Muscle layer of duodenum (tissue), 2 donors: ENCODE results near the gene RMND5A.

ENCODE experiments used
- H3K27ac ChIP-seq: one replicate; pipeline ENCODE4 v1.7.0; 2013; ENCODE audit warnings: mild to moderate bottlenecking, low read length
- H3K27me3 ChIP-seq: one replicate; pipeline ENCODE4 v1.7.0; 2013; ENCODE audit warnings: low read depth, mild to moderate bottlenecking, control low read depth, low read length
- H3K36me3 ChIP-seq, 2 donors: one replicate each; pipeline ENCODE4 v1.7.0; 2013; ENCODE audit warnings: low read length in 2 of 2, control low read depth in 1 of 2, mild to moderate bottlenecking in 1 of 2; ENCODE audit not compliant: insufficient read depth in 2 of 2, control insufficient read depth in 1 of 2
- H3K4me1 ChIP-seq, 2 donors: one replicate each; pipeline ENCODE4 v1.7.0; 2013; ENCODE audit warnings: low read length in 2 of 2, mild to moderate bottlenecking in 2 of 2, control low read depth in 1 of 2, moderate library complexity in 1 of 2; ENCODE audit not compliant: insufficient read depth in 2 of 2, control insufficient read depth in 1 of 2
- H3K4me3 ChIP-seq, 2 donors: one replicate each; pipeline ENCODE4 v1.7.0; 2013; ENCODE audit warnings: low read length in 2 of 2, low read depth in 1 of 2, mild to moderate bottlenecking in 1 of 2
- H3K9me3 ChIP-seq, 2 donors: one replicate each; pipeline ENCODE4 v1.7.0; 2013; ENCODE audit warnings: low read length in 2 of 2, control low read depth in 1 of 2, mild to moderate bottlenecking in 1 of 2; ENCODE audit not compliant: control insufficient read depth in 1 of 2
- donor health status: healthy.

RMND5A gene

GRCh38 chr2:86769838-86770237, 49.7 kb downstream of the RMND5A start:
- Histone ChIP-seq H3K36me3 (peaks cover 51 to 59% of the 10 kb centered on the region in 2 donors), H3K4me3 (no peak overlapping the region), H3K27me3 (no peaks in the 10 kb centered on the region), H3K9me3 (no peaks in the 10 kb centered on the region), H3K4me1 (peaks cover 0 to 8% of the 10 kb centered on the region in 2 donors), H3K27ac (no peak overlapping the region)

- peaks cover 0 to 8% of the 10 kb centered on the region in 2 donors for H3K4me1 ChIP-seq
- peaks cover 54 to 66% of the 10 kb centered on the region in 2 donors for H3K36me3 ChIP-seq
- no peaks in the 10 kb centered on the region for H3K9me3 ChIP-seq
- H3K27ac ChIP-seq, result no peak overlapping the region
- no peaks in the 10 kb centered on the region for H3K27me3 ChIP-seq
- H3K4me3 ChIP-seq, result no peak overlapping the region
Measured at GRCh38 chr2:86770816-86771301, 50.8 kb downstream of the RMND5A start.

GRCh38 chr2:86772611-86773010, 52.5 kb downstream of the RMND5A start:
- Histone ChIP-seq H3K36me3 (peaks cover 52 to 61% of the 10 kb centered on the region in 2 donors), H3K9me3 (no peaks in the 10 kb centered on the region), H3K27ac (no peak overlapping the region), H3K4me3 (no peak overlapping the region), H3K27me3 (no peaks in the 10 kb centered on the region), H3K4me1 (peaks cover 0 to 8% of the 10 kb centered on the region in 2 donors)

- H3K27ac ChIP-seq, result no peak overlapping the region
- H3K4me1 ChIP-seq, result no peaks in the 10 kb centered on the region
- no peaks in the 10 kb centered on the region for H3K27me3 ChIP-seq
- H3K4me3 ChIP-seq, result no peak overlapping the region
- no peaks in the 10 kb centered on the region for H3K9me3 ChIP-seq
- H3K36me3 ChIP-seq, result peaks cover 49 to 56% of the 10 kb centered on the region in 2 donors
Measured at GRCh38 chr2:86774862-86775261, 54.8 kb downstream of the RMND5A start.

- Histone ChIP-seq H3K4me3 (no peak overlapping the region), H3K4me1 (no peaks in the 10 kb centered on the region), H3K9me3 (no peaks in the 10 kb centered on the region), H3K36me3 (peaks cover 45 to 52% of the 10 kb centered on the region in 2 donors), H3K27me3 (no peaks in the 10 kb centered on the region), H3K27ac (no peak overlapping the region)
Measured at GRCh38 chr2:86775338-86775737, 55.2 kb downstream of the RMND5A start.

GRCh38 chr2:86776532-86776931, 56.4 kb downstream of the RMND5A start:
- H3K36me3 ChIP-seq, result peaks cover 34 to 40% of the 10 kb centered on the region in 2 donors
- H3K4me3 ChIP-seq, result no peak overlapping the region
- no peaks in the 10 kb centered on the region for H3K9me3 ChIP-seq
- H3K27me3 ChIP-seq, result no peaks in the 10 kb centered on the region
- H3K4me1 ChIP-seq, result no peaks in the 10 kb centered on the region
- H3K27ac ChIP-seq, result no peak overlapping the region

- H3K4me3 ChIP-seq, result no peak overlapping the region
- no peaks in the 10 kb centered on the region for H3K9me3 ChIP-seq
- H3K27ac ChIP-seq, result no peak overlapping the region
- H3K36me3 ChIP-seq, result peaks cover 17 to 19% of the 10 kb centered on the region in 2 donors
- H3K4me1 ChIP-seq, result no peaks in the 10 kb centered on the region
- no peaks in the 10 kb centered on the region for H3K27me3 ChIP-seq
Measured at GRCh38 chr2:86778957-86779356, 58.9 kb downstream of the RMND5A start.

- Histone ChIP-seq H3K4me3 (no peak overlapping the region), H3K36me3 (peaks cover 7 to 10% of the 10 kb centered on the region in 2 donors), H3K27ac (no peak overlapping the region), H3K27me3 (no peaks in the 10 kb centered on the region), H3K9me3 (no peaks in the 10 kb centered on the region), H3K4me1 (no peaks in the 10 kb centered on the region)
Measured at GRCh38 chr2:86779971-86780370, 59.9 kb downstream of the RMND5A start.

GRCh38 chr2:86781363-86781762, 61.3 kb downstream of the RMND5A start:
- Histone ChIP-seq H3K4me1 (no peaks in the 10 kb centered on the region), H3K4me3 (no peak overlapping the region), H3K27me3 (no peaks in the 10 kb centered on the region), H3K9me3 (no peaks in the 10 kb centered on the region), H3K36me3 (peaks cover 0 to 5% of the 10 kb centered on the region in 2 donors), H3K27ac (no peak overlapping the region)

- no peaks in the 10 kb centered on the region for H3K27me3 ChIP-seq
- H3K4me1 ChIP-seq, result no peaks in the 10 kb centered on the region
- no peaks in the 10 kb centered on the region for H3K36me3 ChIP-seq
- no peaks in the 10 kb centered on the region for H3K9me3 ChIP-seq
- no peak overlapping the region for H3K4me3 ChIP-seq
- no peak overlapping the region for H3K27ac ChIP-seq
Measured at GRCh38 chr2:86782748-86783147, 62.7 kb downstream of the RMND5A start.

- no peaks in the 10 kb centered on the region for H3K9me3 ChIP-seq
- H3K4me1 ChIP-seq, result peaks cover 0 to 3% of the 10 kb centered on the region in 2 donors
- H3K4me3 ChIP-seq, result no peak overlapping the region
- H3K27me3 ChIP-seq, result peaks cover 4% of the 10 kb centered on the region
- no peaks in the 10 kb centered on the region for H3K36me3 ChIP-seq
- H3K27ac ChIP-seq, result no peak overlapping the region
Measured at GRCh38 chr2:86783615-86784339, 63.7 kb downstream of the RMND5A start.

- H3K4me3 ChIP-seq, result no peak overlapping the region
- no peaks in the 10 kb centered on the region for H3K36me3 ChIP-seq
- peaks cover 0 to 19% of the 10 kb centered on the region in 2 donors for H3K4me1 ChIP-seq
- no peak overlapping the region for H3K27ac ChIP-seq
- H3K27me3 ChIP-seq, result peaks cover 20% of the 10 kb centered on the region
- no peaks in the 10 kb centered on the region for H3K9me3 ChIP-seq
Measured at GRCh38 chr2:86785456-86785855, 65.4 kb downstream of the RMND5A start.
